ENCODE measurements around the gene PRKAG2.

- TF ChIP-seq, protein P1, sequence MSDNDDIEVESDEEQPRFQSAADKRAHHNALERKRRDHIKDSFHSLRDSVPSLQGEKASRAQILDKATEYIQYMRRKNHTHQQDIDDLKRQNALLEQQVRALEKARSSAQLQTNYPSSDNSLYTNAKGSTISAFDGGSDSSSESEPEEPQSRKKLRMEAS (IDR thresholded peaks at IDR 0.05), result no peak
- TF ChIP-seq RAD21 (IDR thresholded peaks at IDR 0.05; ENCODE audit: low read depth), result no peak
- TF ChIP-seq, protein P2, sequence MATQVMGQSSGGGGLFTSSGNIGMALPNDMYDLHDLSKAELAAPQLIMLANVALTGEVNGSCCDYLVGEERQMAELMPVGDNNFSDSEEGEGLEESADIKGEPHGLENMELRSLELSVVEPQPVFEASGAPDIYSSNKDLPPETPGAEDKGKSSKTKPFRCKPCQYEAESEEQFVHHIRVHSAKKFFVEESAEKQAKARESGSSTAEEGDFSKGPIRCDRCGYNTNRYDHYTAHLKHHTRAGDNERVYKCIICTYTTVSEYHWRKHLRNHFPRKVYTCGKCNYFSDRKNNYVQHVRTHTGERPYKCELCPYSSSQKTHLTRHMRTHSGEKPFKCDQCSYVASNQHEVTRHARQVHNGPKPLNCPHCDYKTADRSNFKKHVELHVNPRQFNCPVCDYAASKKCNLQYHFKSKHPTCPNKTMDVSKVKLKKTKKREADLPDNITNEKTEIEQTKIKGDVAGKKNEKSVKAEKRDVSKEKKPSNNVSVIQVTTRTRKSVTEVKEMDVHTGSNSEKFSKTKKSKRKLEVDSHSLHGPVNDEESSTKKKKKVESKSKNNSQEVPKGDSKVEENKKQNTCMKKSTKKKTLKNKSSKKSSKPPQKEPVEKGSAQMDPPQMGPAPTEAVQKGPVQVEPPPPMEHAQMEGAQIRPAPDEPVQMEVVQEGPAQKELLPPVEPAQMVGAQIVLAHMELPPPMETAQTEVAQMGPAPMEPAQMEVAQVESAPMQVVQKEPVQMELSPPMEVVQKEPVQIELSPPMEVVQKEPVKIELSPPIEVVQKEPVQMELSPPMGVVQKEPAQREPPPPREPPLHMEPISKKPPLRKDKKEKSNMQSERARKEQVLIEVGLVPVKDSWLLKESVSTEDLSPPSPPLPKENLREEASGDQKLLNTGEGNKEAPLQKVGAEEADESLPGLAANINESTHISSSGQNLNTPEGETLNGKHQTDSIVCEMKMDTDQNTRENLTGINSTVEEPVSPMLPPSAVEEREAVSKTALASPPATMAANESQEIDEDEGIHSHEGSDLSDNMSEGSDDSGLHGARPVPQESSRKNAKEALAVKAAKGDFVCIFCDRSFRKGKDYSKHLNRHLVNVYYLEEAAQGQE (IDR thresholded peaks at IDR 0.05; ENCODE audit: low read depth), result no peak
- no peak for TF ChIP-seq ZBTB7A (IDR thresholded peaks at IDR 0.05; ENCODE audit: low read depth)
- no peak for TF ChIP-seq FOXM1 (IDR thresholded peaks at IDR 0.05; ENCODE audit: borderline replicate concordance, low read depth)
- TF ChIP-seq EP300 (IDR thresholded peaks at IDR 0.05; ENCODE audit: borderline replicate concordance), result no peak
- no peak for TF ChIP-seq TEAD4 (IDR thresholded peaks at IDR 0.05)
- no peak for TF ChIP-seq TAF1 (IDR thresholded peaks at IDR 0.05; ENCODE audit: low read depth)
- no peak for TF ChIP-seq NFIC (IDR thresholded peaks at IDR 0.05)
- TF ChIP-seq, protein P3, sequence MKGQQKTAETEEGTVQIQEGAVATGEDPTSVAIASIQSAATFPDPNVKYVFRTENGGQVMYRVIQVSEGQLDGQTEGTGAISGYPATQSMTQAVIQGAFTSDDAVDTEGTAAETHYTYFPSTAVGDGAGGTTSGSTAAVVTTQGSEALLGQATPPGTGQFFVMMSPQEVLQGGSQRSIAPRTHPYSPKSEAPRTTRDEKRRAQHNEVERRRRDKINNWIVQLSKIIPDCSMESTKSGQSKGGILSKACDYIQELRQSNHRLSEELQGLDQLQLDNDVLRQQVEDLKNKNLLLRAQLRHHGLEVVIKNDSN (IDR thresholded peaks at IDR 0.05), result no peak
- no peak for TF ChIP-seq YY1 (IDR thresholded peaks at IDR 0.05; ENCODE audit: low read depth)
Observed at GRCh38 chr7:151790095-151790829, 86.7 kb downstream of the PRKAG2 start.
